ENCODE data around the gene OR6C76.
"Not testable (repeated sequence)": the region's sequence is repeated elsewhere in the genome, so short reads cannot be mapped to it uniquely, and the experiment has no call there.

OR6C76 gene

DNA sequence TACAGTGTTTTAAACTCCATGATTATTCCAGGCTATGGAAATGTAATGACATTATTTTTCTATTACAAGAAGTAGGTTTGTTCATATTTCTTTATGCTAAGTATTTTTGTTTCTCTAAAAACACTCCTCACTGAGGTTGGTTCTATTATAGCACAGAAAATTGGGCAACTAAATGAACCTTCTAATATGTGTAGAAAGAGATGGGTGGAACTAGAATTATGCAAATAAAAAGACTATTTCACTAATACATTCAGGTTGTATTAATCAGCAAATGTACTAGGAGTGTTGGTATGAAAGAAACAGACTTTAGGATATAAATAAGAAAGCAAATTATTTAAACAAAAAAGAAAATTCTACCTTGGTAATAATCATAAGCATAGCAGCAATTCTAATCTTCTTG is 22.8 kb downstream of the OR6C76 start:
- TF ChIP-seq, protein P1, sequence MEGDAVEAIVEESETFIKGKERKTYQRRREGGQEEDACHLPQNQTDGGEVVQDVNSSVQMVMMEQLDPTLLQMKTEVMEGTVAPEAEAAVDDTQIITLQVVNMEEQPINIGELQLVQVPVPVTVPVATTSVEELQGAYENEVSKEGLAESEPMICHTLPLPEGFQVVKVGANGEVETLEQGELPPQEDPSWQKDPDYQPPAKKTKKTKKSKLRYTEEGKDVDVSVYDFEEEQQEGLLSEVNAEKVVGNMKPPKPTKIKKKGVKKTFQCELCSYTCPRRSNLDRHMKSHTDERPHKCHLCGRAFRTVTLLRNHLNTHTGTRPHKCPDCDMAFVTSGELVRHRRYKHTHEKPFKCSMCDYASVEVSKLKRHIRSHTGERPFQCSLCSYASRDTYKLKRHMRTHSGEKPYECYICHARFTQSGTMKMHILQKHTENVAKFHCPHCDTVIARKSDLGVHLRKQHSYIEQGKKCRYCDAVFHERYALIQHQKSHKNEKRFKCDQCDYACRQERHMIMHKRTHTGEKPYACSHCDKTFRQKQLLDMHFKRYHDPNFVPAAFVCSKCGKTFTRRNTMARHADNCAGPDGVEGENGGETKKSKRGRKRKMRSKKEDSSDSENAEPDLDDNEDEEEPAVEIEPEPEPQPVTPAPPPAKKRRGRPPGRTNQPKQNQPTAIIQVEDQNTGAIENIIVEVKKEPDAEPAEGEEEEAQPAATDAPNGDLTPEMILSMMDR (IDR thresholded peaks at IDR 0.05; ENCODE audit: borderline replicate concordance, insufficient read depth, low read depth, low read length), result no peak
- H3K4me3 ChIP-seq (ENCODE audit: low read depth, low read length), result no peak overlapping the region

DNA sequence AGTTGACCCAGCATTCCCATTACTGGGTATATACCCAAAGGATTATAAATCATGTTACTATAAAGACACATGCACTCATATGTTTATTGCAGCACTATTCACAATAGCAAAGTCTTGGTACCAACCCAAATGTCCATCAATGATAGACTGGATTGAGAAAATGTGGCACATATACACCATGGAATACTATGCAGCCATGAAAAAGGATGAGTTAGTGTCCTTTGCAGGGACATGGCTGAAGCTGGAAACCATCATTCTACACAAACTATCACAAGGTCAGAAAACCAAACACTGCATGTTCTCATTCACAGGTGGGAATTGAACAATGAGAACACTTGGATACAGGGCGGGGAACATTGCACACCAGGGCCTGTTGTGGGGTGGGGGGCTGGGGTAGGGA is 38.9 kb downstream of the OR6C76 start:
- H3K4me3 ChIP-seq (ENCODE audit: low read depth, low read length), result not testable (repeated sequence)

DNA sequence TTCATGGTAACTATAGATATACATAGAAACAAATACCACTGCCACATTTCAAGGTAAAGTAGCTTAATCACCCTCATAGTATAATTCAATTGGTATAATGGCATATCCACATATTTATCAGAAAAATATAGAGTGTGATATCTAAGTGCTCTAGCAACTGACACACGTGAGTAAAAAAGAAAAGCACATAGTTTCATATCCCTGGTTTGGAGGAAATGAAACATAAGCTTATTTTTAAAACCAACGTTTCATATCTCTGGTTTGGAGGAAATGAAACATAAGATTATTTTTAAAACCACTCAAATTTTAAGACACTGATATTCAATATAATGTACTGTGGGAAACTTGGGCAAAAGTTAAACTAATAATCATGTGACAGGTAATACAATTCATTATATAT is 41.8 kb downstream of the OR6C76 start:
- no peak overlapping the region for H3K4me3 ChIP-seq (ENCODE audit: low read depth, low read length)
- TF ChIP-seq, protein P1 (IDR thresholded peaks at IDR 0.05; ENCODE audit: borderline replicate concordance, insufficient read depth, low read depth, low read length), result no peak

DNA sequence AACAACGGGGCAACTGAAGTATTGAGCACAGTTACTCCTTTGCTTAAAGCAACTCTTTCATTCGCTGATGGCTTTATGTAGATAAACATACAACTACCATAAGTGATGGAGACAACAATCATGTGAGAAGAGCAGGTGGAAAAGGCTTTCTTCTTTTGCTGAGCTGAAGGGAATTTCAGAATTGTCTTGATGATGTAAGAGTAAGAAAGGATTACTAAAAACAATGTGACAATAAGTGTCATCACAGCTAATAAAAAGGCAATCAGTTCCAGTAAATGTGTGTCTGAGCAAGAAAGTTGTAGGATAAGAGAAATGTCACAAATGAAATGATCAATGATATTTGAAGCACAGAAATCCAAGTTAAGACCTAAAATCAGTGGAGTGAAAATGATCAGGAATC is 43.2 kb downstream of the OR6C76 start:
- TF ChIP-seq, protein P1 (IDR thresholded peaks at IDR 0.05; ENCODE audit: borderline replicate concordance, insufficient read depth, low read depth, low read length), result no peak
- no peak overlapping the region for H3K4me3 ChIP-seq (ENCODE audit: low read depth, low read length)

DNA sequence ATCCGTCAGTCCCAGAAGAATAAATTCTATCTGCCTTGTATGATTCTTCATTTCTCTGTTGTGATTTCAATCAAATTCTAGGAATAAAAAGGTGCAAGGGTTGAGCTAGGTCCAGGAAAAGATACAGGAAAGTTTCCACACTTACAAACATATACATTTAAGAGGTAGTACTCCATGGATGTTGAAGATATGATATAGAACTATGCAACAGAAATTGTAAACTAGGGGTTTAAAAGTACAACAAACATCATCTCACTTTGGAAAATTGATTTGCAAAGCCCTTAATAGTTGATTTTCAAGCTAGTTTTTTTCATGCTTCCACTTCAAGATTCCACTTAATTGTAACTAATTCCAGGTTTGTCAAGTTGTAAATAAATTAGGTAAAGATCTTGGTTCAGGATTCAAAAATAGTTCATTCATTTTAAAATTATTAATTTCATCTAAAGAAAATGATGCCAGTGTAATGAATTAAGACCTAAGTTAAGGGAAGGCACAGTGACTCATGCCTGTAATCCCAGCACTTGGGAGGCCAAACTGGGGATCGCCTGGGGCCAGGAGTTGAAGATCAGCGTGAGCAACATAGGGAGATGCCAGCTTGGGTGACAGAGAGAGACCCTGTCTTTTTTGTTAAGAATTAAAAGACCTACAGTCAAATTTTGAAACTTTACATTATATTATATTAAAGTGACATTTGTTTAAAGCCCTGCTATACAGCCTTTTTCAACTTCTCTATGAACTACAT is 44.2 kb downstream of the OR6C76 start, which contains the start of gene OR6C70:
OR6C70 (minus strand) TSS at position 51 of the 742 bp plus-strand sequence; CDS start at position 51, 0 bp downstream.
- TF ChIP-seq, protein P1 (IDR thresholded peaks at IDR 0.05; ENCODE audit: borderline replicate concordance, insufficient read depth, low read depth, low read length), result no peak

DNA sequence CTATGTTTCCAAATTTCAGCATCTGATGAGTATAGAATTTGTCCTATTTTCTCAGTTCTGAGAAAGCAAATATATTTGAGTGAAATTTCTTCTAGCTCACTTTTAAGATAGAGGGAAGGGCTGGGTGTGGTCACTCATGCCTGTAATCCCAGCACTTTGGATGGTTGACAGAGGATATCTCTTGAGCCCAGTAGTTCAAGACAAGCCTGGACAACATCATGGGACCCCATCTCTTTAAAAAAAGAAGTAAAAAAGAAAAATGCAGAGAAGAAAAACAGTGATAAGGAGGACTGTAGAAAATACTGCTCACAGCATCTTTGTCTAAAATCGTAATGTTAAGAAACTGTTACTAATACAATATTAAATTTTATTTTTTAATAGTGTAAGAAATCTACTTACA is 46.2 kb downstream of the OR6C76 start:
- H3K4me3 ChIP-seq (ENCODE audit: low read depth, low read length), result no peak overlapping the region
- TF ChIP-seq, protein P1 (IDR thresholded peaks at IDR 0.05; ENCODE audit: borderline replicate concordance, insufficient read depth, low read depth, low read length), result no peak

More for the DNA sequence above, 44.2 kb downstream of the OR6C76 start, which contains the start of gene OR6C70:
- no peak within 1 kb of the TSS for H3K4me3 ChIP-seq (ENCODE audit: low read depth, low read length)

Data from GM12875 (cell line).